HUDEP-2 (cell line): ENCODE results near the gene NIPA2.
A peak's percentile ranks its signal among the peaks of the same experiment; 100 is the strongest.

Experiments used
- DNase-seq, 76 experiments: peaks; one replicate each; lab custom pipeline; 2025; ENCODE audit not compliant: unreplicated experiment in 76 of 76; lab: John Stamatoyannopoulos, UW

The NIPA2 gene

DNA sequence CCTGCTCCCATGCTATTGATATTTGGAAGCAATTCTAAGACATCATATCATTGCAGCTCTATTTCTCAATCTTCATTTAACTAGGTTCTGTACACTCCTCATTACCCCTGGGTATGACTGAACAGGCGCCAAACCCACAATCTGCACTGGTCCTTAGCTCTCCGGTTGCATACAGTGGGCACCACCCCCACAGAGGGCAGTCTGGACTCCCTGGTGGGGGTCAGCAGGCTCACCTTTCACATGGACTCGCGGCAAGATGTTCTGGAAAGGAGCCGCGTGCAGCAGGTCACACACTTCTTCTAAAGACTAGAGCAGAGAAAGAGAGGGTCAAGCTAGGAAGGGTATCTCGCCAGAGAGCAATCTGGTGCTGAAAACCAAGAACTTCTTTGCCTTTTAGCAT, 36.5 kb downstream of the NIPA2 start:
- no peak for DNase-seq

DNA sequence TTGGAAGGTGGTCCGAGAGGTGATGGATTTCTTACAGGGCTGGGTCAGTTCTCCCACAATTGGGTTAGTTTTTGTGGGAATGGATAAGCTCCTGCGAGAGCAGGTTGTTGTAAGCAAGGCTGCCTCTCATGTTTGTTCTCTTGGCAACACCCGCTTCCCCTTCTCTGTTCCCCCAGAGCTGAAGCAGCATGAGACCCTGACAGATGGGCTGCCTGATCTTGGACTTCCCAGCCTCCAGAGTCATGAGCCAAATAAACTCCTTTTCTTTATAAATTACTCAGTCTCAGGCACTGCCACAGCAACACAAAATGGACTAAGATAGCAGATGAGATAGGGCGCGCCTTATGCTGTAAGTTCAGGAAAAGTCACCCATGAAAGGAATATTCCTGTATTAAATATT, 38.7 kb downstream of the NIPA2 start:
- DNase-seq: no peak

DNA sequence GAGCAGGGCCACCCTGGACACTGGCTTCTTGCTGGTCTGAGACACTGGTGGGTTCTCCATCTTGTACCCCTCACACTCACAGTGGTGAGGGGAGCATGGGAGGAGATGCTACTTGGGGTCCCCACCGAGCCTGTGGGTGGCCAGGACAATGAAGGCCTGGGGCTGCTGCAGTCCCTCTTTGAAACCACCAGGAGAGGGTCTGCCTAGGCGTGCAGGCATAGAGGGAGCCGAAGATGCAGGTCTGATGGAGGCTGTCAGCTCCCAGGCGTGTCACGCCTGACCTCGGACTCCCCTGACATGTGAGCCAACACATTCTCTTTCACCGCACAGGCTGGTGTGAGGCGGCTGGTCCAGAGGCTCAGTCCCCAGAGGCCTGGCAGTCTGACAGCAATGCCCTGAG, 39.1 kb downstream of the NIPA2 start:
- DNase-seq: no peak

DNA sequence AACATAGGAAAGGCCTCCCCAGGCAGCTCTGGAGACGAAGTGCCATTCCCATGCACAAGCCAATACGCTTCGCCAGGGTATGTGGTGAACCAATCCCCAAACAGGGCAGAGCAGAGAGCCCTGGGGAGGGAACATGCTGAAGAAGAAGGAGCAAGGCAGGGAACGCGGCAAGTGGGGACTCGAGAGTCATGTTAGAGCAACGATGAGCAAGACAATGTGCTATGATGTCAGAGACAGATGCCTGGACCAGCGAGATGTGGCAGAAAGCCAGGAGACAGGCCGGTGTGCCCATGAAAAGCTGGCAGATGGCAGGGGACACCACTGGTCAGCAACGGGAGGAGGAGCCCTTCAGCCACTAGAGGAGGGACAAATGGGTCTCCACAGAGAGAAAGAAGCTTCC, 39.6 kb downstream of the NIPA2 start:
- no peak for DNase-seq

DNA sequence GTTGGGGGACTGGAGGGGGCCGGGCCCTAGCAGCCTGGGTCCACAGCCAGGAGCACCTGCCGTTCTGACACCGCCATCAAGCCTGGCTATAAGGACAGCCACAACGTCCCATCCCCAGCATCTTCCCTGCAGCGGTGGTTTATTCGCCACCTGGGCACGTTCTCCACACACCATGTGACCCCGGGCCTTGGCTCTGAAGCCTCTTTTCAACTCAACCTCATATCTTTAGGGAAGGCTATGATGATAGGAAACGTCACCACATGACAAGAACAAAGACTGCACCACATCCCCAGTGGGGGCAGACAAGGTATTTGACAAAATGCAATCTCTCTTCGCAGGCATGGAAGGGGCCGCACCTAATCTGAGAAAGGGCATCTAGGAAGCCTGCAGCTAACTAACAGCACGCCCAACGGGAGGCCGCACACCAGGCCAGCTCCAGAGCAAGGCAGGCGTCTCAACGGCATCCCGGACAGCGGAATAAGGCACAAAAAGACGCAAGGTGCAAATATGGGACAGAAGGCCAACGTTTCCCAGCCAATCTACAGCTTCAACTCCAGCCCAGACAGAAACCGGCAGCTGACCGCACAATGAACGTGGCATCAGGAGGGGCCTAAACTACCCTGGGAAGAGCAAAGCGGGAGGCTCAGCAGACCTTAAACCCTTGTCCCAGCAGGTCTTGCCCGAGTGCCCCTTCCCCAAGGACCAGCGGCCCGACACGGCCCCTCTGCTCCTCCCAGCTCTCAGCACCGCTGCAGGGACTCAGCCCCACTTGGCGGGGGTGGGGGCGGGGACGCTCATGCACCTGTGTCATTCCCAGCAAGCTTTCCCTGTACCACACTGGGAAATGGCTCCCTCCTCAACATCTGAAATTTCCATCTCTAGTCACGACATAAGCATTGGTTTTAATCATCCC, 41.9 kb downstream of the NIPA2 start:
- DNase-seq: no peak

DNA sequence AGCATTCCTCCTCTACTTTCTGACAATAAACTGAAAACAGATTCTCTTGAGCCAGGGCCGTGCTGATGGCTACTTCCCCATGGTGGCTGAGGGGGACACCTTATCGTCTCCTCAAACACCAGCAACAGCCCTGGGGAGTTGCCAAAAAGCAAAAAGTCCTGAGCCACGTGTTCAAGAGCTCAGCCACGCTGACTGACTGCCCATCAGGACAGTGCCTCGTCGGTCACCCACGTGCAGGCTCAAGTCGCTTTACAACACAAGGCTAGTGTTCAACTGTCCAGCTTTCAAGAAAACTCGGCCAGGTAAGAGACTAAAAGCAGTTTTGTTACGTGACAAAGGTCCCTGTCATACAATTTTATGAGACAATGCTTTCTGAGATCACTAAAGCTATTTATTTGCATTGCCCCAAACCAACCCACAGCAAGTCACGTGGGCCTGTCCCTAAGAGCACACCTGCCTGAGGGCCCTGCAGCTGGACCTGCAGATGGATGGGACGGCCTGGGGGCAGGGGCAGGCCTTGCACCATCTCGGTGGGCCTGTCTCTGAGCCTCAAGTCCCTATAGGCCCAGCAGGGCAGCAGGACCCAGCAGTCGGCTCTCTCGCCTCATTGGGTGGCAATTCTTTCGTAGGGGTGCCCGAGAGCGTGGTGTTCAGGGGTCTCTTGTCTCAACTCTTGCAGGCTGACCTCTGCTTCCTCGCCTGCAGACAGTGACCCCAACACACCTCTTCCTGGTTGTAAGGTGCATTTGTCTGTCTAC, 42.7 kb downstream of the NIPA2 start:
- peak in 5 of 76 experiments; percentile 4 to 12 (median 8) for DNase-seq

DNA sequence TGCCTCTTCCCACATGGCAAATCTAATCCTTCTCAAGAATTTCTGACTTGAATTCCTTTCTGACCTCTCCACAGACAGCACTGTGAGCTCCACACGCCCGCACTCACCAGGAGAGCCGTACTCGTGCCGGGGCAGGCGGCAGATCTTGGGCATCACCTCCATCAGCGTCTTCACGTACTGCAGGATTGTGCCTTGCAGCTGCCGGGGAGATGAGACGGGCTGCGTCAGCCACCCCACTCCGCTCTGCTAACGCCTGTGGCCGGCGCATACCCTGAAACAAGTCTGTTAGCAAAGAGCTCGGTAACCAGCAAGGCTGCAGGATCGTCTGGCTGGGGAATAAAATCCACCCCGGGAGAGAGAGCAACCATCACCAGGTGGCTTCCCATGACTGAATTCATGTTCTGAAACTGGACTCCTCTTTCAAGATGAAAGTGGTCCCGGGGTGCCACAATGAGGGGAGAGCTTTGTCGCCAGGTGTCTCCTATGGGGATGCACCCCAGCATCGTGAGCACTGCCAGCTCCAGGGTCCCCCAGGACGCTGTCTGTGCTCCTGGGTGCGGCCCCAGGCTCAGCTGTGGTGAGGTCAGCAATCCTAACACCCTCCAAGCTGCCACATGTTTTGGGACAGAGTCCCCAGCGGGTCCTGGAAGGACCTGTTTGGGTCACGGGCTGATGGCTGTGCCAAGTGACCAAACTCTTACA, 43.4 kb downstream of the NIPA2 start:
- DNase-seq: no peak

DNA sequence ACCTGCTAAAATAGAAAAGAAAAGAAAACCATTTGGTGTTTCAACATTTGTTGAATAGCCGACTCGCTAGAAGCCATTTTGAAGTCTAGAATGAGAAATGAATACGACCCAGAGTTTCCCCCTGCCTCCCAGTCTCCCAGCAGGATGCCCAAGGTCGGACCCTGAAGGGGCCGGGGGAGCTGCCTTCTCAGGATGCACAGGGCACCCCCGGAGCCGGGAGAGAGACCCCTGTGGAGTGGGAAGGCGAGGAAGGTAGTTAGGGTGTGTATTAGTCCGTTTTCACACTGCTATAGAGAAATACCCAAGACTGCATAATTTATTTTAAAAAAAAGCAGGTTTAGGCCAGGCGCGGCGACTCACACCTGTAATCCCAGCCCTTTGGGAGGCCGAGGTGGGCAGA, 44.7 kb downstream of the NIPA2 start:
- DNase-seq: no peak

DNA sequence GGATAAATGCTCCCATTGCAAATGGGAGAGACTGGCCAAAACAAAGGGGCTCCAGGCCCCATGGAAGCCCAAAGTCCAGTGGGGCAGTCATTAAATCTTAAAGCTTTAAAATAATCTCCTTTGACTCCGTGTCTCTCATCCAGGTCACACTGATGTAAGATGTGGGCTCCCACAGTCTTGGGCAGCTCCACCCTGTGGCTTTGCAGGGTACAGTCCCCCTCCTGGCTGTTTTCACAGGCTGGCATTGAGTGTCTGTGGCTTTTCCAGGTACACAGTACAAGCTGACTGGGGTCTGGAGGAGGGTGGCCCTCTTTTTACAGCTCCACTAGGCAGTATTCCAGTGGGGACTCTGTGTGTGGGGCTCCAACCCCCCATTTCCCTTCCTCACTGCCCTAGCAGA, 45.9 kb downstream of the NIPA2 start:
- peak in 1 of 76 experiments; percentile 10 for DNase-seq

DNA sequence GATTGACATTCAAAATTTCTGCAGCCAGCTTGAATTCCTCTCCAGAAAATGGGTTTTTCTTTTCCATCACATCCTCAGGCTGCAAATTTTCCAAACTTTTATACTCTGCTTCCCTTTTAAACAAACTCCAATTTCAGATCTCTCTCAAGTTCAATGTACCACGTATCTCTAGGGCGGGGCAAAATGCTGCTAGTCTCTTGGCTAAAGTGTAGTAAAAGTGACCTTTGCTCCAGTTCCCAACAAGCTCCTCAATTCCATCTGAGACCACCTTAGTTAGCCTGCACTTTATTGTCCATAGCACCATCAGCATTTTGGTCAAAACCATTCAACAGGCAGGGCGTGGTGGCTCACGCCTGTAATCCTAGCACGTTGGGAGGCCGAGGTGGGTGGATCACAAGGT, 46.7 kb downstream of the NIPA2 start:
- no peak for DNase-seq

DNA sequence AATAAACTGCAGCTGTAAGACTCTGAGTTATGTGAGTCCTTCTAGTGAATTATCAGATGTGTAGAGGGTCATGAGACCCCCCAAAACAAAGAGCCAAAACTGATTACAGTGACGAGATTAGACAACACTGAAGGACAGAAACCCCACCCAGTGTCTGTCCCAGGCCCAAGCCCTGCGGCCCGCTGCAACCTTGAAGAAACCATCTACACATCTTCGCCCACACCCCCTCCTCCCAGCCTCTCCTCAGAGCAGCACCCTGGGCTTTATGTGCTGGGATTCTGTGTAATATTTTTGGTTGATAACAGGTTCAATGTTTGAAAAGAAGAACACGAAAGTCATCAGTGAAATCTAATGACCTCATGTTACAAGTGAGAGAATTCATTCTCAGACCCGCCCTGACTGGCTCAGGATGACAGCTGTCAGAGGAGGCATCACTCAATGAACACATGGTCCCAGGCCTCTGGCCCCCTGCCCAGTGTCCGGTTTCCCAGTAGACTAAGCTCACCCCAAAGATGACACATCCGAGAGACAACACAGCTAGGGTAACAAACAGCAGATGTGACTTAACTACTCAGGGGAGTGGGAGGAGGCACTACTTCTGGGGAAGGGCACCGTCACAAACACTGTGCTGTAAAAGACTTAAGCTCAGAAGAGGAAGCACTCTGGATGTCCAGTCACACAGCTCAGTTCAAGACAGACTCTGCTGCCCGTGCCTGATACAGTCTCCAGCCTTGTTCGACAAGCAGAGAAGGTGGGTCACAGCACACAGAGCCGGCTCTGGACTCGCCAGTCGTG, 48.9 kb downstream of the NIPA2 start:
- DNase-seq: peak in 3 of 76 experiments; percentile 6 to 25 (median 12)

DNA sequence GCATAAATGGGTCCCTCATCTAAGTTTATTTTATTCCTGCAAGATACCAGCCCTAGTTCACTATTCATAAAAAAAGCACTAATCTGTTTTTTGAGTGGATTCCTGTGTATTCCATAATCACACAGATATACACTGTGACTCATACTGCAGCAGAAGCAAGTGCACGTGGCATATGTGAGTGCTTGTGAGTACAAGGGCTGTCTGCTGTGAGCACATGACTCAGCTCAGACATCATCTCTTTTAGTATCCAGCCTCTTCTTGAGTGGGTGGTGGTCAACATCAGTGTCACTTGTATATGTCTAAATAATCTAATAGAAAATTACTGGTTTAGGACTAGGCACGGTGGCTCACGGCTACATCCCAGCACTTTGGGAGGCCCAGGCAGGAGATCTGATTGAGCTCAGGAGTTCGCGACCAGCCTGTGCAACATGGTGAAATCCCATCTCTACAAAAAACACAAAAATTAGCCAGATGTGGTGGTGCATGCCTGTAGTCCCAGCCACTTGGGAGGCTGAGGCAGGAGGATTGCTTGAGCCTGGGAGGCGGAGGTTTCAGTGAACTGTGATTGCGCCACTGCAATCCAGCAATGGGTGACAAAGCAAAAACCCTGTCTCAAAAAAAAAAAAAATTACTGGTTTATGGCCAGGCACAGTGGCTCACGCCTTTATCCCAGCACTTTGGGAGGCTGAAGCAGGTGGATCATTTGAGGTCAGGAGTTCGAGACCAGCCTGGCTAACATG, 49.8 kb downstream of the NIPA2 start:
- DNase-seq: peak in 8 of 76 experiments; percentile 7 to 41 (median 20)

DNA sequence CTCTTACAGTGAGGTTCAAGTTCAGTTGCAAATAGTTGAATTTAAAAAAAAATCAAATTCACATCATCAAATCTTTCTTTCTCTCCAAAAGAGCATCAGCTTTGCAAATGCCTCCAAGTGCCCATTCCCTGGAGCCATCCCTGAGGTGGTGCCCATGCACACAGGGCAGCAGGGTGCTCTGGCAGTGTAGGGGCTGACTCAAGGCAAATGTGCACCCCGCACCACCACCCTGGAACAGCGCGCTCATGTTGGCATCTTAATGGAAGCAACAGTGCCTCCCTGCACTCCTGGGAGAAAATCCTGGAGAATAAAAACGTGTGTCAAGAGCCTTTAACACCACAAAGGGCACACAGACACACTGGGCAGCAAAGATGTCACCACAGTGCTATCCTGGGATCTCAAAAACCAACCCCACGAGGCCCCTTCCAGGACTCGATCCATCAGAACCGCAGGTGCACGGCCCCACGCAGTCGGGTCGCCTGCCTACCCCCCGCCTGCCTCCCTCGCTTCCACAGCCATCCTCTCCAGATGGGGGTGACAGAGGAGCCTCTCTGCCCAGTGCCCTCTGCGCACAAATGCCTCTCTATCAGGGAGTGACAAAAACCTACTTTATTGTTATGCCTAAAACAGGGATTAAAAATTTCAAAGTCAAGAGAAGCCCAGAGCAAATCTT, 50.8 kb downstream of the NIPA2 start:
- DNase-seq: no peak

DNA sequence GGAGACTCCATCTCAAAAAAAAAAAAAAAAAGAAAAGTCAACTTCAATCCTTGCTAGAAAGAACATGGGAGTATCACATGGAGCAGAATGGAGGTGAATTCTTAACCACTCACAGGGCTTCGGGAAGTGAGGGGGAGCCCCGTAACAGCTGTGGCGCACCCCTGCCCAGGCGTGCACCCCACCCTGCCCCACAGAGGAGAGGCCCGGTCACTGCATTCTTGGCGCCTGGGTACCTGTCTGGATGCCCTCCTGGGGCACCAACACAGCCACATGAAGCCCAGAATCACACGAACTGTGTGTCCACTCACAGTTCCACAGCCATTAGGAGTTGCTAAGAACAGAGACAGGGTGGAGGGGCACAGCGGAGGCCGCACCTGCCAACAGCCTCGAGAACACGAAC, 51.8 kb downstream of the NIPA2 start:
- no peak for DNase-seq

DNA sequence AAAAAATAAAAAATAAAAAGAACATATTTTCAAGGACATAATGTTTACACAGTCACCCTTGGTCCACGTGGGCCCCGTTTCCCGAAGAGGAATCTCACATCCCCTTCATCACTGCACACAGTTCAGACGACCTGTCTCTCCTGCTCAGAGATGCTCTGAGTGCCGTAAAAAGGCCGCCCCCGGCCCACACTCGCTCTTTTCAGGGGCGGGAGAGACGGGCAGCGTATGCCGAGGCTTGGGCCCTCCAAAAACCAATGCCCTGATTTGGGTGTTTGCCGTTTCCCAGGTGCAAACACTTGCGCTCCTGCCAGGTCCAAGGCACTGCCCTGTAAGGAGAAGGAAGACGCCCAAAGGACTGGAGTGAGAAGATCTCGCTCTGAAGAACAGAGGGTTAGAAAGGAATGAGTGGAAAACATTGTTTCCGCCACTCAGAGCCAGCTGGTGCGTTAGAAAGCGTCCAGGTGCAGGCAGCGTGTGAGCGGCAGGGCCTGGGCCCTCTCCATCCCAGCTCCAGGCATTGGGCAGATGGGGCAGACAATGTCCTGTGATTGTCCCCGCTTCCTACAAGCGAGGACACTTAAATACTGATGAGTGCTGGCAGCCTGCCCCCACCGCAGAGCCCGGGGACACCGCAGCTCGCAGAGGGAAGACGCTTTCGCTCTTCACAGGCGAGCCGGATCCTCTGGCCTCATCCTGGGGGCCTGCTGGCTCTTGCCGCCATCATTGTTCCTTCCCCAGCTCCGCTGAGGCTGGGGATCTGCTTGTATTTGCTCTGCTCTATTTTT, 53.2 kb downstream of the NIPA2 start:
- no peak for DNase-seq

DNA sequence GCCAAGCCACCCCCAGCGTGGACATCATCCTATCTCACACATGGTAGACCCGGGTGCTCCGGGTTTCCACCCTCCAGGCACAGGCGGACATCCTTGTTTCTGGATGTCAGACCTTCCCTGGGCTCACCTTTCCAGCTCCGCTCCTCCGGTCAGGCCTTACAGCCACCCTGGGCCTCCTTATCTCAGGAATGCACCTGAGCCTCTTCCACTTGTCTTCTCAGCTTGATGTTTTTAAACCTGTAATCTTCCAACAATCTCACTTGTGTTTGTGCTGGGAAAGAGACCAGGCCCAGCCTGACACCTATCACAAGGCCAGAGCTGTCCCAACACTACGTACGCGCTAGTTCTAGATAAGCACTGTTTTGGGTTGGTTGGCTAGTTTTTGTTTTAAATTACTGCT, 53.9 kb downstream of the NIPA2 start:
- no peak for DNase-seq

DNA sequence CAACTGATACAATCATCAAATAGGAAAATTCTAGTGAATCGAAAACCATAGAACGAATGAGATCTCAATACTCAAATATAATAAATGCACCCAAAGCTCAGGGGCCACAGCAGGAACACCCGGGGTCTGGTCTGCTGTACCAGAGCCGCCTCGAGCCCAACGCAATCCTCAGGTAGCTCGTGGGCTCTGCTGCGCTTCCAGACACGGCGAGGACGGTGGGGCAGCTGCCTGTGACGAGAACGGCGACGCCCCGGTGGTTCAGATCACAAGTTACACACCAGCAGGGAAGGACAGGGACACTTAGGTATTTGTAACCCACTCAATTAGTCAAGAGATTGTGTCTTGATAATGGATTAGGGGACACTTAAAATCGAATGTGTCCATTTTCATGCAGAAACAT, 54.6 kb downstream of the NIPA2 start:
- no peak for DNase-seq

DNA sequence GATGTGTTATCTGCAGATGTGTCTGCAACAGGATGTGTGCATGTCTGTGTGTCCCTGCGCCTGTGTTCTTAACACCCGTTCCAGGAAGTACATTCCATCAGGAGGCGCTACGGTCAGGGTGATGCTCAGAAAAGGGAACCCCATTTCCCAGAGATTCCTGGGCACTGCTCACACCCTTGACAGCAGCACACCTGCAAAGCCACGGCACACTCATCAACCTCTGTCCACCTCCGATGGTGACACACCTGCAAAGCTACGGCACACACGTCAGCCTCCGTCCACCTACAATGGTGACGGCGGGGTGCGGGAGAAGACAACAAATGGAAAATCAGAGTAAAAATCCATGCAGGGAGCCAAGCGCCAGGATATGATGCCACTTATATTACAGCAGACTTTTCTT, 55.4 kb downstream of the NIPA2 start:
- DNase-seq: no peak
